ENCODE results near the gene PTBP1. TPM values are rescaled to one million over a fixed set of nuclear protein-coding genes. Genes with fewer than 3 reads are reported as not detected.
A peak's percentile ranks its signal among the peaks of the same experiment; 100 is the strongest.

Gene PTBP1
- total and polyA plus RNA-seq, 9 of the 15 experiments (the other 6 are each of a cell fraction or from before 2014, with no cell fraction given), result 14.0 to 759 (median 234) TPM

DNA sequence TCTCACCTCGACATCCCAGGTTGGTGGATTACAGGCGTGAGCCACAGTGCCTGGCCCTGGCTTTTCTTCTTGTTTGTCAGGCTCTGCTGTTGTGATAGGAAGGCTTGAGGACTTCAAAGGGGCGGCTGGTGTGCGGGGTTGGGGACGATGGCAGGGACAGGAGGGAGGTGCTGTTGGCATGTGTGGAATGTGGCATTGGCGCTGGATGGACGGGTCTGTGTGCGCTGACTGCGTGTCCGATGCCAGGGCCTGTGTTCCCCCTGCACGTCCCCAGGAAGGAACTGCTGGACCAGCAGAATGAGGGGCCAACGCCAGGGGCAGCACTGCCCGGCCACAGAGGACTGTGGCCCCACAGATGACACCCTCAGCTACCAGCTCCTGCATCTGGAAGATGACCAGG, 12.7 kb upstream of the PTBP1 start:
- TF ChIP-seq, protein P1, sequence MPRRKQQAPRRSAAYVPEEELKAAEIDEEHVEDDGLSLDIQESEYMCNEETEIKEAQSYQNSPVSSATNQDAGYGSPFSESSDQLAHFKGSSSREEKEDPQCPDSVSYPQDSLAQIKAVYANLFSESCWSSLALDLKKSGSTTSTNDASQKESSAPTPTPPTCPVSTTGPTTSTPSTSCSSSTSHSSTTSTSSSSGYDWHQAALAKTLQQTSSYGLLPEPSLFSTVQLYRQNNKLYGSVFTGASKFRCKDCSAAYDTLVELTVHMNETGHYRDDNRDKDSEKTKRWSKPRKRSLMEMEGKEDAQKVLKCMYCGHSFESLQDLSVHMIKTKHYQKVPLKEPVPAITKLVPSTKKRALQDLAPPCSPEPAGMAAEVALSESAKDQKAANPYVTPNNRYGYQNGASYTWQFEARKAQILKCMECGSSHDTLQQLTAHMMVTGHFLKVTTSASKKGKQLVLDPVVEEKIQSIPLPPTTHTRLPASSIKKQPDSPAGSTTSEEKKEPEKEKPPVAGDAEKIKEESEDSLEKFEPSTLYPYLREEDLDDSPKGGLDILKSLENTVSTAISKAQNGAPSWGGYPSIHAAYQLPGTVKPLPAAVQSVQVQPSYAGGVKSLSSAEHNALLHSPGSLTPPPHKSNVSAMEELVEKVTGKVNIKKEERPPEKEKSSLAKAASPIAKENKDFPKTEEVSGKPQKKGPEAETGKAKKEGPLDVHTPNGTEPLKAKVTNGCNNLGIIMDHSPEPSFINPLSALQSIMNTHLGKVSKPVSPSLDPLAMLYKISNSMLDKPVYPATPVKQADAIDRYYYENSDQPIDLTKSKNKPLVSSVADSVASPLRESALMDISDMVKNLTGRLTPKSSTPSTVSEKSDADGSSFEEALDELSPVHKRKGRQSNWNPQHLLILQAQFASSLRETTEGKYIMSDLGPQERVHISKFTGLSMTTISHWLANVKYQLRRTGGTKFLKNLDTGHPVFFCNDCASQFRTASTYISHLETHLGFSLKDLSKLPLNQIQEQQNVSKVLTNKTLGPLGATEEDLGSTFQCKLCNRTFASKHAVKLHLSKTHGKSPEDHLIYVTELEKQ (CRISPR knock-in tag; IDR thresholded peaks at IDR 0.05), result no peak
- no peak for TF ChIP-seq MAFK (IDR thresholded peaks at IDR 0.05; ENCODE audit: low read length)
- TF ChIP-seq BDP1 (IDR thresholded peaks at IDR 0.05; ENCODE audit: insufficient read depth, insufficient read length), result no peak
- no peak for TF ChIP-seq DDX20 (tag; IDR thresholded peaks at IDR 0.05; ENCODE audit: low read depth)
- no peak for TF ChIP-seq KAT2B (IDR thresholded peaks at IDR 0.05; ENCODE audit: low read depth, low read length)
- no peak for TF ChIP-seq EP400 (IDR thresholded peaks at IDR 0.05)
- TF ChIP-seq ZNF146 (CRISPR knock-in tag; IDR thresholded peaks at IDR 0.05; ENCODE audit: unreplicated experiment), result no peak
- no peak for TF ChIP-seq DPF2 (IDR thresholded peaks at IDR 0.05)
- TF ChIP-seq, protein P2, sequence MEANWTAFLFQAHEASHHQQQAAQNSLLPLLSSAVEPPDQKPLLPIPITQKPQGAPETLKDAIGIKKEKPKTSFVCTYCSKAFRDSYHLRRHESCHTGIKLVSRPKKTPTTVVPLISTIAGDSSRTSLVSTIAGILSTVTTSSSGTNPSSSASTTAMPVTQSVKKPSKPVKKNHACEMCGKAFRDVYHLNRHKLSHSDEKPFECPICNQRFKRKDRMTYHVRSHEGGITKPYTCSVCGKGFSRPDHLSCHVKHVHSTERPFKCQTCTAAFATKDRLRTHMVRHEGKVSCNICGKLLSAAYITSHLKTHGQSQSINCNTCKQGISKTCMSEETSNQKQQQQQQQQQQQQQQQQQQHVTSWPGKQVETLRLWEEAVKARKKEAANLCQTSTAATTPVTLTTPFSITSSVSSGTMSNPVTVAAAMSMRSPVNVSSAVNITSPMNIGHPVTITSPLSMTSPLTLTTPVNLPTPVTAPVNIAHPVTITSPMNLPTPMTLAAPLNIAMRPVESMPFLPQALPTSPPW (CRISPR knock-in tag; IDR thresholded peaks at IDR 0.05), result no peak
- TF ChIP-seq NR2F6 (CRISPR knock-in tag; IDR thresholded peaks at IDR 0.05), result no peak
- no peak for TF ChIP-seq ETS2 (tag; IDR thresholded peaks at IDR 0.05; ENCODE audit: borderline replicate concordance, poor library complexity, severe bottlenecking)
- TF ChIP-seq ZNF445 (CRISPR knock-in tag; IDR thresholded peaks at IDR 0.05; ENCODE audit: low read depth), result no peak
- TF ChIP-seq TFE3 (CRISPR knock-in tag; IDR thresholded peaks at IDR 0.05), result no peak
- DNase-seq (ENCODE audit: extremely low read depth in 1 of 4, low spot score in 3 of 4) (no peak), ATAC-seq (no peak), FAIRE-seq (no peak)
- H3K9me1 ChIP-seq (ENCODE audit: control insufficient read depth, insufficient read depth, low read length), result no peaks in the 10 kb centered on the region
- no peaks in the 10 kb centered on the region for H3K36me3 ChIP-seq (ENCODE audit: control insufficient read depth, insufficient read depth, low read length)
- H3K9me3 ChIP-seq (replicated peaks; ENCODE audit: control insufficient read depth, insufficient read depth, low read depth, low read length), result no peaks in the 10 kb centered on the region
- H3K27me3 ChIP-seq (ENCODE audit: control insufficient read depth in 2 of 2, insufficient read depth in 2 of 2, low read length in 2 of 2), result no peaks in the 10 kb centered on the region
- no peak overlapping the region for H2AFZ ChIP-seq (ENCODE audit: low read depth, low read length)
- ChIA-PET CTCF (ENCODE audit: low intra/inter-chr PET ratio) (no interaction called here), POLR2A (interaction anchor here (0.9 kb wide), 1 partner anchor 16 kb away, joined by 3 read pairs; no protein-coding TSS in a partner anchor)
- no peak overlapping the region for H3K4me2 ChIP-seq (ENCODE audit: insufficient read depth, low read length)
- 0 out of 4 replicates have a peak overlapping the region, but pooled peaks of 1 of the 2 experiments have one; percentile 24 for H3K9ac ChIP-seq (ENCODE audit: insufficient read depth in 1 of 2, low read depth in 2 of 2, low read length in 2 of 2)
- no peak overlapping the region for H3K4me3 ChIP-seq
- BruUV-seq (replicated peaks), result no TSS peak
- no peaks in the 10 kb centered on the region for H3K79me2 ChIP-seq (ENCODE audit: control insufficient read depth, insufficient read depth, low read length)
- no peak overlapping the region for H3K27ac ChIP-seq (ENCODE audit: extremely low read depth, low read depth, low read length)
- H4K20me1 ChIP-seq (replicated peaks; ENCODE audit: control insufficient read depth, insufficient read depth, low read length), result no peaks in the 10 kb centered on the region
- 85% methylated on average over 13 of the region's 13 CpGs for WGBS (ENCODE audit: insufficient coverage, low coverage, missing lambda C conversion rate)
- intact Hi-C loops (cut with micrococcal nuclease) (no loop called here), in situ Hi-C loops (cut with MboI) (no loop called here)
- peaks cover 12 to 47% of the 10 kb centered on the region in 2 experiments for H3K4me1 ChIP-seq (replicated peaks in 1 of 2; ENCODE audit: control insufficient read depth in 2 of 2, insufficient read depth in 2 of 2, low read length in 2 of 2)

All from K562 (cell line).